ENCODE data around the gene CHL1. TPM values are rescaled to one million over a fixed set of nuclear protein-coding genes. Genes with fewer than 3 reads are reported as not detected.

CHL1 gene
- total and polyA plus RNA-seq, 7 donors: 0.43 to 1.9 (median 0.67) TPM

- Histone ChIP-seq H3K27ac (no peak overlapping the region), H3K4me1 (no peaks in the 10 kb centered on the region), H3K9me3 (no peaks in the 10 kb centered on the region), H3K36me3 (ENCODE audit: insufficient read depth in 1 of 2, low read depth in 1 of 2) (no peaks in the 10 kb centered on the region), H3K4me3 (no peak overlapping the region), H3K27me3 (ENCODE audit: insufficient read depth in 3 of 3, low read length in 2 of 3) (no peaks in the 10 kb centered on the region)
- no peak for DNase-seq
- intact Hi-C loops (cut with DNase I): no loop called here
- TF ChIP-seq CTCF (IDR thresholded peaks at IDR 0.05): no peak
- no peak for ATAC-seq
- 96 to 100% (median 98%) methylated on average over 1 of the region's 1 CpG for WGBS, 3 donors
Measured at GRCh38 chr3:325495-325894, 128.9 kb downstream of the CHL1 start.

DNA sequence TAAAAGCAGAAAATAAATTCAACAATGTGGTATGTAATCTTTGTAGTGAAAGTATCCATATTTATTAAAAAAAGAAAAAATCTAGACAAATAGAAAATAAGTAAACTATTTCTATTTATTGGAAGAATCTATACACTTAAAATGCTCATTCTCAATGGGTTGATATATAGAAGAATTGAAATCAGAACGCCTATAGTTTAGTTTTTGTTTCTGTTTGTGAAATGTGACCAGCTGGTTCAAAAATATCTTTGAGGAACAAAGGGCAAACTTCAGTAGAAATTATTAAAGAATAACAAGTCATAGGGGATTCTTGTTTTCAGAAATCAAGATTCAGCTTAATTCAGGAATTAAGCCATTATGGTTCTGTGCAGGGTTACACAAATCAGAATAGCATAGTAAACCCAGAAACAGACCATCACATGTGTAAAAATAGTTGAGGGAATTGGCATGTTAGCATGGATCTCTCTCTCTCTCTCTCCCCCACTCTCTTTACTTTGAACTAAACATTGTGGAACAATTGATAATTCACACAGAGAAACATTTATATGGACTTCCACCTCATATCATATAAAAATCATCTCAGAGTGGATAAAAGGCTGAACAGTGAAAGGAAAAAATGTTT, 134.0 kb downstream of the CHL1 start:
- WGBS, 3 donors: 71 to 81% (median 78%) methylated on average over 1 of the region's 1 CpG
- intact Hi-C loops (cut with DNase I): no loop called here
- H3K27me3 ChIP-seq (ENCODE audit: insufficient read depth in 3 of 3, low read length in 2 of 3): no peaks in the 10 kb centered on the region
- no peaks in the 10 kb centered on the region for H3K4me1 ChIP-seq
- H3K4me3 ChIP-seq: no peak overlapping the region
- no peak for ATAC-seq
- no peak for TF ChIP-seq CTCF (IDR thresholded peaks at IDR 0.05)
- H3K27ac ChIP-seq: no peak overlapping the region
- H3K9me3 ChIP-seq: no peaks in the 10 kb centered on the region
- H3K36me3 ChIP-seq (ENCODE audit: insufficient read depth in 1 of 2, low read depth in 1 of 2): no peaks in the 10 kb centered on the region
- no peak for DNase-seq

DNA sequence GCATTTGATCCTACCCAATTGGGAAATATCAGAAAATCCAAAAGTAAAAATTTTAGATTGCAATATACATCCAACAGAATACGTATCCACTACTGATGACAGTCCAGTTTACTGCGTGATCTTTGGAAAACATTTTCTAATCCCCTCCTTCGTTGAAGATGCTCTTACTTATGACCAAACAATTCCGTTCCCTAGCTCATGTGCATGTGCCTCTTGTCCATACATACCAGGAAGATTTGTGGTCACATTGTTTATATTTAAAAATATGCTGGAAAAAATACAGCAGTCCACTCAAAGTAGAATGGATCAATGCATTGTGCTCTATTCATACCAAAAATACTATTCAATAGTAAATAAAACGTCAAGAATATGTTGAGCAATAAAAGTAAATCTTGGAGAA, 135.3 kb downstream of the CHL1 start:
- Histone ChIP-seq H3K4me3 (no peak overlapping the region), H3K27me3 (ENCODE audit: insufficient read depth in 3 of 3, low read length in 2 of 3) (no peaks in the 10 kb centered on the region), H3K9me3 (no peaks in the 10 kb centered on the region), H3K36me3 (ENCODE audit: insufficient read depth in 1 of 2, low read depth in 1 of 2) (no peaks in the 10 kb centered on the region), H3K4me1 (no peaks in the 10 kb centered on the region), H3K27ac (no peak overlapping the region)
- no peak for DNase-seq
- intact Hi-C loops (cut with DNase I): no loop called here
- ATAC-seq: no peak
- WGBS, 3 donors: 80 to 87% (median 86%) methylated on average over 5 of the region's 5 CpGs
- no peak for TF ChIP-seq CTCF (IDR thresholded peaks at IDR 0.05)

- Histone ChIP-seq H3K27me3 (ENCODE audit: insufficient read depth in 3 of 3, low read length in 2 of 3) (no peaks in the 10 kb centered on the region), H3K4me3 (no peak overlapping the region), H3K27ac (no peak overlapping the region), H3K36me3 (ENCODE audit: insufficient read depth in 1 of 2, low read depth in 1 of 2) (no peaks in the 10 kb centered on the region), H3K4me1 (no peaks in the 10 kb centered on the region), H3K9me3 (no peaks in the 10 kb centered on the region)
- intact Hi-C loops (cut with DNase I): no loop called here
- 46 to 47% (median 47%) methylated on average over 2 of the region's 2 CpGs for WGBS, 3 donors
- ATAC-seq (no peak), DNase-seq (no peak)
- no peak for TF ChIP-seq CTCF (IDR thresholded peaks at IDR 0.05)
Measured at GRCh38 chr3:332701-333100, 136.1 kb downstream of the CHL1 start.

DNA sequence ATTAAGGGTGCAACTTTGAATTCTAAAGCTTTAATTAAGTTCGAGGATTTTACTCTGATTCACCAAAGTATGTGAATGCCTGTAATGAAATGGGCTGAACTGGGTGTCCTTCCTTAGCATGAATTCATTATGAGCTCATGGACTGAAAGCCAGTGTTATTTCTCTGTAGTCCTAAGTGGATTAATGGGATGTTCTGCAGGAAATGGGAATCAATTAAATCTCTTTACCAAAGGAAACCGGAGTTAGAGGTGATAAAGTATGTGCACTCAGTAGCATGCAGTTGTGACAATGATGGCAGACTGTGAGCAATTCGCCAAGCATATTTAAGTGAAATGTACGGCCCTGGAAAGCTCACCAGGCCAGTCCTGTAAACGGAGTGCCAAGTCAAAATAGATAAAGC, 138.7 kb downstream of the CHL1 start:
- no peak overlapping the region for H3K27ac ChIP-seq
- DNase-seq: no peak
- 69 to 73% (median 72%) methylated on average over 5 of the region's 5 CpGs for WGBS, 3 donors
- H3K4me1 ChIP-seq: no peaks in the 10 kb centered on the region
- no peak overlapping the region for H3K4me3 ChIP-seq
- H3K9me3 ChIP-seq: no peaks in the 10 kb centered on the region
- no peak for TF ChIP-seq CTCF (IDR thresholded peaks at IDR 0.05)
- intact Hi-C loops (cut with DNase I): no loop called here
- no peaks in the 10 kb centered on the region for H3K27me3 ChIP-seq (ENCODE audit: insufficient read depth in 3 of 3, low read length in 2 of 3)
- H3K36me3 ChIP-seq (ENCODE audit: insufficient read depth in 1 of 2, low read depth in 1 of 2): no peaks in the 10 kb centered on the region
- no peak for ATAC-seq
